H54 (cell line): ENCODE results near the gene SUSD2.
"Not testable (repeated sequence)": the region's sequence is repeated elsewhere in the genome, so short reads cannot be mapped to it uniquely, and the experiment has no call there.

Source experiments
- DNase-seq: peaks from one replicate; pipeline ENCODE4 v3.0.0; 2011; ENCODE audit warnings: low spot score, mixed read lengths; ENCODE audit not compliant: insufficient read length
- FAIRE-seq: peaks from 3 replicates; lab custom pipeline; 2011; peaks lifted over from hg19 to GRCh38; lab: Jason Lieb, UNC
- POLR2A ChIP-seq: IDR thresholded peaks from 2 replicates; pipeline ENCODE4 v1.6.1; 2011; ENCODE audit warnings: low read depth, mild to moderate bottlenecking, low read length

Gene SUSD2

GRCh38 chr22:24181088-24181995, at the start of gene SUSD2:
TSS of gene SUSD2 (plus strand) at chr22:24181487. CDS start at chr22:24181520, 33 bp downstream.
- no peak for TF ChIP-seq POLR2A
- no peak for DNase-seq
- no peak for FAIRE-seq

GRCh38 chr22:24133187-24133965, 47.9 kb upstream of the SUSD2 start:
- TF ChIP-seq POLR2A: no peak
- no peak for DNase-seq
- no peak for FAIRE-seq

- no peak for FAIRE-seq
Observed at GRCh38 chr22:24134090-24134846, 47.0 kb upstream of the SUSD2 start.

DNA sequence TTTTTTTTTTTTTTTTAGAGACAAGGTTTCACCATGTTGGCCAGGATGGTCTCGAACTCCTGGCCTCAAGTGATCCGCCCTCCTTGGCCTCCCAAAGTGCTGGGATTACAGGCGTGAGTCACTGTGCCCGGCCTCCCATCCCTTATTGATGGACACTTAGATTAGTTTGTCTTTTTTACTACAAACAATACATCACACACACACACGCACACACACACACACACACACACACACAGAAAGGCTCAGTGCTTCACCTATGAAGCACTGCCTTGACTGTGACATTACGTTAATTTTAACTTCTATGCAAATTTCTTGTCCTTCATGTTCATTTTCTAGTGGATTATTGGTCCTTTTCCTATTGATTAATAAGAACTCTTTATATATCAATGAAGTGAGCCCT, 44.8 kb upstream of the SUSD2 start:
- not testable (repeated sequence) for FAIRE-seq

More at GRCh38 chr22:24134090-24134846, 47.0 kb upstream of the SUSD2 start:
- no peak for DNase-seq
- no peak for TF ChIP-seq POLR2A

GRCh38 chr22:24137595-24137994, 43.7 kb upstream of the SUSD2 start:
- no peak for FAIRE-seq
- no peak for TF ChIP-seq POLR2A
- DNase-seq: no peak

More for the DNA sequence above, 44.8 kb upstream of the SUSD2 start:
- DNase-seq: not testable (repeated sequence)

GRCh38 chr22:24138649-24139420, 42.5 kb upstream of the SUSD2 start:
- DNase-seq: no peak
- FAIRE-seq: no peak
- TF ChIP-seq POLR2A: no peak

DNA sequence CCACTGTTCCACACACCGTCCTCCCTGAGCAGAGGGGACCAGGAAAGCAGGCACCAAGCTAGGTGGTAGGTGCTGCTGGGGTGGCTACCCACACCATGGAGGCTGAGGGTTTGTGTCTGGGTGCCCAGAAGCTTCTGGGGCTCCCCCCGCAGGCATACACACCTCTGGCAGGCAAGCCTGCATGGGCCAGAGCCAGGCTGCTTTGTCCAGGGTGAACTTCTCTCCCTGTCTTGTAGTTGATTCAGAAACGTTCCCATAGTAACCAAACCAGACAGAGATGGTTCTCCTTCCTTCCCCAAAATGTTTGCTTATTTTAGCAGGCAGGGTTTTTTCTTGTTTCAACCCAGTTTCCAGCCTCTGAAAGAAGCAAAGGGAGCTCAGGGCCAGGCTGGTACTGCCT, 40.9 kb upstream of the SUSD2 start:
- no peak for TF ChIP-seq POLR2A
- FAIRE-seq: no peak
- DNase-seq: no peak

- TF ChIP-seq POLR2A: no peak
- FAIRE-seq: no peak
- peak; percentile 55 for DNase-seq
Observed at GRCh38 chr22:24141586-24141985, 39.7 kb upstream of the SUSD2 start.

DNA sequence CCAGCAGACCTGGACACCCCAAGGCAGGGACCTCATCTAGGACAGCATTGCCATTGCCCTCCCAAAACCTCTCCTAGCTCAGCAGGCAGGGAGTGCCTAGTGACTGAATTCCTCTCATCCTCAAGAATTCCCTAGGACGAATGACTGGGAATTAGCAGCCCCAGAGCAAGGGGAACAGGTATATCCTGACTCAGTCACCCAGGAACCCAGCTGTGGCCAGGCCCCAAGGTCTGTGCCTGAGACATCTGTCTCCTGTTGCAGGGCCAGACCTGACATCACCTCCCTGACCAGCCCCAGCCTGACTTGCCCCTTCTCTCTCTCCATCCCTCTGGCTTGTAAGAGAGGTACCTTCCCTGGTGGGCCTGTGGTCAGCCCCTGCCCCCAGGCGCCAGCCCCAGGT, 39.0 kb upstream of the SUSD2 start:
- DNase-seq (no peak), FAIRE-seq (no peak)
- TF ChIP-seq POLR2A: no peak

DNA sequence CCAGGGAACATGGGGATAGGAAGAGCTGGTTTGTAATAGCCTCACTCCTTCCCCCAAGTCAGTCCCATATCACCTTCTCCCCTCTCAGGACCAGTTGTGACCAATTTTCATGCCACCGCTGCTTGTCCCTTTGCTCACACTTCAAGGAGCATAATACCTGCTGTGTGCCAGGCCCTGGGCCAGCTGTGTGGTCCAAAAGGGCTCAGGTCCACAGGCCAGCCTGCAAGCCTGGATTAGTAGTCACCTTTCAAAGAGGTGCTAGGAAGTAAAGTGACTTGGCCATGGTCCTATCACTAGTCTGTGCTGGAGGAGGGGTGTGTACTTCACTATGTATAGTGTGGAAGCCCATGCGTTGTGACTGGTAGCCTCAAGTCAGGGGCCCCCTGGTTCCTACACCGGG, 38.5 kb upstream of the SUSD2 start:
- no peak for TF ChIP-seq POLR2A
- FAIRE-seq (no peak), DNase-seq (no peak)

GRCh38 chr22:24144056-24144777, 37.1 kb upstream of the SUSD2 start:
- no peak for DNase-seq
- FAIRE-seq: no peak
- no peak for TF ChIP-seq POLR2A

GRCh38 chr22:24144778-24145085, 36.6 kb upstream of the SUSD2 start:
- no peak for TF ChIP-seq POLR2A
- no peak for DNase-seq
- FAIRE-seq: no peak
